ENCODE measurements around the gene RNF31. TPM values are rescaled to one million over a fixed set of nuclear protein-coding genes. Genes with fewer than 3 reads are reported as not detected.

The RNF31 gene
- total and polyA plus RNA-seq, 2 of the 13 experiments (the other 11 are each of a cell fraction or from before 2014, with no cell fraction given) = 48.2 to 86.8 TPM

- TF ChIP-seq REL (CRISPR knock-in tag; conservative IDR thresholded peaks at IDR 0.05) = no peak
- TF ChIP-seq, protein P1, sequence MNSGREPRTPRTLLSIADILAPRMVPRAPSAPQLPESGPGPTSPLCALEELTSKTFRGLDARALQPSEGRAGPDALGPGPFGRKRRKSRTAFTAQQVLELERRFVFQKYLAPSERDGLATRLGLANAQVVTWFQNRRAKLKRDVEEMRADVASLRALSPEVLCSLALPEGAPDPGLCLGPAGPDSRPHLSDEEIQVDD (CRISPR knock-in tag; IDR thresholded peaks at IDR 0.05; ENCODE audit: borderline replicate concordance) = 0 out of 2 replicates have a peak, but pooled peaks have one; percentile 39
- 0 out of 2 replicates have a peak, but pooled peaks have one; percentile 72 for TF ChIP-seq ZNF512B (CRISPR knock-in tag; IDR thresholded peaks at IDR 0.05; ENCODE audit: borderline replicate concordance)
- 0 out of 2 replicates have a peak, but pooled peaks have one; percentile 5 for TF ChIP-seq PITX1 (CRISPR knock-in tag; IDR thresholded peaks at IDR 0.05)
- no peak for TF ChIP-seq ZNF720 (CRISPR knock-in tag; IDR thresholded peaks at IDR 0.05)
- TF ChIP-seq ZNF619 (CRISPR knock-in tag; IDR thresholded peaks at IDR 0.05) = 0 out of 2 replicates have a peak, but pooled peaks have one; percentile 8
- TF ChIP-seq TBP (CRISPR knock-in tag; IDR thresholded peaks at IDR 0.05) = no peak
- no peak for TF ChIP-seq FOXM1 (CRISPR knock-in tag; IDR thresholded peaks at IDR 0.05)
- no peak for TF ChIP-seq STAG1 (CRISPR knock-in tag; IDR thresholded peaks at IDR 0.05)
- TF ChIP-seq AGO1 (IDR thresholded peaks at IDR 0.05; ENCODE audit: low read depth, low read length, poor library complexity, severe bottlenecking) = peak; percentile 37
- TF ChIP-seq KDM5B (CRISPR knock-in tag; IDR thresholded peaks at IDR 0.05; ENCODE audit: borderline replicate concordance) = 0 out of 2 replicates have a peak, but pooled peaks have one; percentile 39
- TF ChIP-seq ZNF282 (IDR thresholded peaks at IDR 0.05; ENCODE audit: partially characterized antibody) = no peak
- TF ChIP-seq KAT8 (CRISPR knock-in tag; IDR thresholded peaks at IDR 0.05) = no peak
- 0 out of 2 replicates have a peak, but pooled peaks have one; percentile 16 for TF ChIP-seq TARDBP (CRISPR knock-in tag; IDR thresholded peaks at IDR 0.05)
- TF ChIP-seq ZNF260 (CRISPR knock-in tag; IDR thresholded peaks at IDR 0.05; ENCODE audit: borderline replicate concordance, low read depth) = no peak
- peak; percentile 60; the same call in 1 of the 2 replicates for TF ChIP-seq EED (CRISPR knock-in tag; IDR thresholded peaks at IDR 0.05)
- TF ChIP-seq NFYB (CRISPR knock-in tag; IDR thresholded peaks at IDR 0.05) = no peak
- TF ChIP-seq ZNF275 (CRISPR knock-in tag; IDR thresholded peaks at IDR 0.05; ENCODE audit: borderline replicate concordance) = peak; percentile 53; the same call in 1 of the 2 replicates
- peak; percentile 27; the same call in 1 of the 2 replicates for TF ChIP-seq MEIS2 (CRISPR knock-in tag; IDR thresholded peaks at IDR 0.05)
- TF ChIP-seq ATRX (CRISPR knock-in tag; IDR thresholded peaks at IDR 0.05; ENCODE audit: borderline replicate concordance) = no peak
- TF ChIP-seq, protein P2, sequence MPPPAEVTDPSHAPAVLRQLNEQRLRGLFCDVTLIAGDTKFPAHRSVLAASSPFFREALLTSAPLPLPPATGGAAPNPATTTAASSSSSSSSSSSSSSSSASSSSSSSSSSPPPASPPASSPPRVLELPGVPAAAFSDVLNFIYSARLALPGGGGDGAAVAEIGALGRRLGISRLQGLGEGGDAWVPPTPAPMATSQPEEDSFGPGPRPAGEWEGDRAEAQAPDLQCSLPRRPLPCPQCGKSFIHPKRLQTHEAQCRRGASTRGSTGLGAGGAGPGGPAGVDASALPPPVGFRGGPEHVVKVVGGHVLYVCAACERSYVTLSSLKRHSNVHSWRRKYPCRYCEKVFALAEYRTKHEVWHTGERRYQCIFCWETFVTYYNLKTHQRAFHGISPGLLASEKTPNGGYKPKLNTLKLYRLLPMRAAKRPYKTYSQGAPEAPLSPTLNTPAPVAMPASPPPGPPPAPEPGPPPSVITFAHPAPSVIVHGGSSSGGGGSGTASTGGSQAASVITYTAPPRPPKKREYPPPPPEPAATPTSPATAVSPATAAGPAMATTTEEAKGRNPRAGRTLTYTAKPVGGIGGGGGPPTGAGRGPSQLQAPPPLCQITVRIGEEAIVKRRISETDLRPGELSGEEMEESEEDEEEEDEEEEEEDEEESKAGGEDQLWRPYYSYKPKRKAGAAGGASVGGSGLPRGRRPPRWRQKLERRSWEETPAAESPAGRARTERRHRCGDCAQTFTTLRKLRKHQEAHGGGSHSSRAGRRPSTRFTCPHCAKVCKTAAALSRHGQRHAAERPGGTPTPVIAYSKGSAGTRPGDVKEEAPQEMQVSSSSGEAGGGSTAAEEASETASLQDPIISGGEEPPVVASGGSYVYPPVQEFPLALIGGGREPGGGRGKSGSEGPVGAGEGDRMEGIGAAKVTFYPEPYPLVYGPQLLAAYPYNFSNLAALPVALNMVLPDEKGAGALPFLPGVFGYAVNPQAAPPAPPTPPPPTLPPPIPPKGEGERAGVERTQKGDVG (CRISPR knock-in tag; IDR thresholded peaks at IDR 0.05; ENCODE audit: borderline replicate concordance) = 0 out of 2 replicates have a peak, but pooled peaks have one; percentile 5
Measured at GRCh38 chr14:24098927-24099813, 48.1 kb upstream of the RNF31 start (continued).

All from HepG2 (cell line).